Stomach (tissue), 4 donors: ENCODE measurements around the gene RPP25.

Experiments used
- POLR2A ChIP-seq, 4 donors: fragments of 450-650 bp; IDR thresholded peaks; one replicate each; pipeline ENCODE4 v1.6.1; 2016; ENCODE audit warnings: antibody characterized with exemption in 4 of 4, control low read depth in 2 of 4, mild to moderate bottlenecking in 1 of 4, moderate library complexity in 1 of 4
- TF ChIP-seq, protein P1 (sequence below), 7 experiments: fragments of 450-650 bp in 4 of 7; fragments of 200-600 bp in 3 of 7; sonication (generic) in 3 of 7; IDR thresholded peaks; one replicate each; pipeline ENCODE4 v1.5.1; 2016 to 2019; ENCODE audit warnings: antibody characterized with exemption in 7 of 7, control low read depth in 2 of 7, mild to moderate bottlenecking in 1 of 7

DNA sequence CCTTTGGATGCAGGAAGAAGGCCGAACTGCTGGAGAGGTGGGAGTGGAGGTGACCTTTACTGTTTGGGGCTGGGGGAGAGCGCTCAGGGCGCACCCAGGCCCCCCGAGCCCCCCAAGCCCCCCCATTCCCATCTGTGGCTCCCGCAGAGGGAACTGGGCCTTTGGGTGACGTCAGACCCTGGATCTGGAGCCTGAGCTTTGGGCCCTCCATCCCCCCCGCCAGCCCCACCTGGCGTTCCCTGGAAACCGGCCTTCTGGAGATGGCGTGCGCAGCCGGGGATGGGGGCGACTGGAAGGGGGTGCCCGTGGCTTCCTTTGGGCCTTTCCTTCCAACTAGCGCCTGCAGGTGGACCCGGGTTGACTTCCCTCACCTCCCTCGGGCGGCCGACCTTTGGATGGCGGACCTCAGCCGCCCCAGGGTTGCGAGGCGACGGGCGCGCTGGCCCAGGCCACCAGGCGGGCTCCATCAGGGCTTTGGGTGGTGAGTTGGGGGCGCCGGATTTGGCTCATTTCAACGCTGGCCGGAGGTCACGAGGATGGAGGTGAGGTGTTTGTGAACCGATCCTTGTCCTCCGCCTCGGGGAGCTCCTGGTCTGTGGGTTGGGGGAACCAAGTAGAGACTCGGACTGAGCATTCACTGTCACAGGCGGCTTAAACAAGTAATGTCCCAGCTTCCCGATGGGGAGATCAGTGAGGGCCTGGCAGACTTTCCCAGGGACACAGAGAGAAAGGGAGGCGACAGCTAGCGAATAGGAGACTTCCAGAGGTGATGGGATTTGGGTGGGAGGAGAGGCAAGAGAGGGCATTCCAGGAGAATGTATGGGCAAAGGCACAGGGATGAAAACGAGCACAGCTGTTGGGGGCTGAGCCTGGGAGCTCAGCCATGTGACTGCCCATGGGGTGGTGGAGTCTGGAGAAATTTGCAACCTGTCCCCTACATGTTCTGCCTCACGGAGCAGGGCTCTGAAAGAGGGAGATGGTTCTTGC lies 39.5 kb upstream of the RPP25 start:
- TF ChIP-seq, protein P1, sequence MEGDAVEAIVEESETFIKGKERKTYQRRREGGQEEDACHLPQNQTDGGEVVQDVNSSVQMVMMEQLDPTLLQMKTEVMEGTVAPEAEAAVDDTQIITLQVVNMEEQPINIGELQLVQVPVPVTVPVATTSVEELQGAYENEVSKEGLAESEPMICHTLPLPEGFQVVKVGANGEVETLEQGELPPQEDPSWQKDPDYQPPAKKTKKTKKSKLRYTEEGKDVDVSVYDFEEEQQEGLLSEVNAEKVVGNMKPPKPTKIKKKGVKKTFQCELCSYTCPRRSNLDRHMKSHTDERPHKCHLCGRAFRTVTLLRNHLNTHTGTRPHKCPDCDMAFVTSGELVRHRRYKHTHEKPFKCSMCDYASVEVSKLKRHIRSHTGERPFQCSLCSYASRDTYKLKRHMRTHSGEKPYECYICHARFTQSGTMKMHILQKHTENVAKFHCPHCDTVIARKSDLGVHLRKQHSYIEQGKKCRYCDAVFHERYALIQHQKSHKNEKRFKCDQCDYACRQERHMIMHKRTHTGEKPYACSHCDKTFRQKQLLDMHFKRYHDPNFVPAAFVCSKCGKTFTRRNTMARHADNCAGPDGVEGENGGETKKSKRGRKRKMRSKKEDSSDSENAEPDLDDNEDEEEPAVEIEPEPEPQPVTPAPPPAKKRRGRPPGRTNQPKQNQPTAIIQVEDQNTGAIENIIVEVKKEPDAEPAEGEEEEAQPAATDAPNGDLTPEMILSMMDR (IDR thresholded peaks at IDR 0.05), result no peak
- TF ChIP-seq POLR2A (IDR thresholded peaks at IDR 0.05), result no peak
